GM18870 (cell line): ENCODE data around the gene RAPGEF2.
"Not testable (repeated sequence)": the region's sequence is repeated elsewhere in the genome, so short reads cannot be mapped to it uniquely, and the experiment has no call there.

Source experiments
- ATAC-seq: cut with Tn5 transposase; IDR thresholded peaks from one replicate; pipeline ENCODE4 v1.9.1; 2021; ENCODE audit warnings: moderate library complexity; ENCODE audit not compliant: unreplicated experiment

Gene RAPGEF2

DNA sequence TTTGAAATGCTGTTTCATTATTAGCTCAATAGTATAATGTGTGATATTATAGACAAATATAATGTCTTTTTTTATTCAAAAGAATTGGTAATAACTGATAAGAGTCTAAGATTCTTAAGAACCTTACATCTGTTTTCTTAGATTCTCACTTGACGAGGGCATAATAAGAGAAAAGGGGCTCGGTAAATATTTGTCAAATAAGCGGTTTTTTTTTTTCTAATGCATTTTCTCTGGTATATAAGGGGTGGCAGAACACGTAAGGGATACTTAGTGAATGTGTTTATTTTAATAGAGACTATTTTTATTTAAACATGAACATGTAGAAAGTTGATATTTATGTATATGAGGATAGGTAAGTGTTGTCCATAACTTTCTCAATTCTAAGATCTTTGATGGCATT lies 200.6 kb downstream of the RAPGEF2 start:
- ATAC-seq = no peak

DNA sequence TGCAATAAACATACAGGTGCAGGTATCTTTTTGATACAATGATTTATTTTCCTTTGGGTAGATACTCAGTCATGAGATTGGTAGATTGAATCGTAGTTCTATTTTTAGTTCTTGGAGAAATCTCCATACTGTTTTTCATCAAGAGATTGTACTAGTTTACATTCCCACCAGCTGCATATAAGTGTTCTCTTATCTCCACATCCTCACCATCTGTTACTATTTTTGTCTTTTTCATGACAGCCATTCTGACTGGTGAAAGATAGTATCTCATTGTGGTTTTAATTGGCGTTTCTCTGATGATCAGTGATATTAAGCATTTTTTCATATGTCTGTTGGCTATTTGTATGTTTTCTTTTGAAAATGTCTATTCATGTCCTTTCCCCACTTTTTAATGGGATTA lies 202.2 kb downstream of the RAPGEF2 start:
- no peak for ATAC-seq

DNA sequence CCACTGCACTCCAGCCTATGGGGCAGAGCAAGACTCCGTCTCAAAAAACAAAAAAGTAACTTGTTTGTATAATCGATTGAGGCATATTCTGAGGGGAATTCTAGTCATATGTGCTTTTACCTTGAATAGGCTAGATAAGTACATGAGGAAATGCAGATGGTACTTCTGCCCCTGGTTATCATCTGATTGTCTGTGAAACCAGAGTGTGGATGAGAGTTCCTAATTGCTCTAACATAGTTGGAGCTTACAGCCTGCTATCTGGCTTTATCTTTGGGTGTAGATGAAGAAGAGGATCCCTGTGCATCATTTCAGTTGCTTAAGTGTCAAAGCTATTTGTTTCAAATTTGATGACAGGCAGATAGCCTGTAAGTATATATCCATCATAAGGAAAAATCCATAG lies 205.1 kb downstream of the RAPGEF2 start:
- no peak for ATAC-seq

DNA sequence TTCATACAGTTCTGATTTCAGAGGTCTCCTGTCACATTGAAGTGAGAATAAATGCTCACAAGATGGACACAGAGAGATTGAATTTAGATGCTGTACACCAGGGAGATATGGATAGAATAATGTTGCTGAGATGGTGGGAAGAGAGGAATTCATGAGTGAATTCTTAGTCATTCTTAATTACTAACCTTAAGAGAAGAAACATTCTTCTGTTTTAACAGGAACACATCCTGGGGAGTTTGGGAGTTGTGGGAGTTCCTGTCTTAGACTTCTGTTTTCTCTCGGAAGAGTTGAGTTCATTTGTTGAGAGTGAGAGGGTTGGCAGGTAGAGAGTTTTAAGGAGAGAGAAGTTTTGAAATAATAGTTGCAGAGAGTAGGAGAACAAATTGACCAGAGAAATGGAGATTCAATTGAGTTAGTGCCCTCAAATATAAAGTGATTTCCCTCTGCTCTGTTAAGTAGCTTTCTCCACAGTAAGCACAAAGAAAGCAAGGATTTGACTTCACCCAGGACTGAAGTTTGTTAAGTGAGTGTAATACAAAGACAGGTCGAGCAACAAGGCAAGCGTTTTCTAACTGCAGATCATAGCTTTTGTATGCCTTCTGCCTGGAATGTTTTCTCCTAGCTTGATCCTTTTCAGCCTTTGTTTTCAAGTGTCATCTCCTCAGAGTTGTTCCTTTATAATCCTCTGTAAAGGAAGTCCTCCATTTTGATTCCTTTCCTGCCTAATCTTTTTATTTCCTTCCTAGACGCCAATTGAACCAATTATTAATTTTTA lies 205.9 kb downstream of the RAPGEF2 start:
- ATAC-seq = no peak

DNA sequence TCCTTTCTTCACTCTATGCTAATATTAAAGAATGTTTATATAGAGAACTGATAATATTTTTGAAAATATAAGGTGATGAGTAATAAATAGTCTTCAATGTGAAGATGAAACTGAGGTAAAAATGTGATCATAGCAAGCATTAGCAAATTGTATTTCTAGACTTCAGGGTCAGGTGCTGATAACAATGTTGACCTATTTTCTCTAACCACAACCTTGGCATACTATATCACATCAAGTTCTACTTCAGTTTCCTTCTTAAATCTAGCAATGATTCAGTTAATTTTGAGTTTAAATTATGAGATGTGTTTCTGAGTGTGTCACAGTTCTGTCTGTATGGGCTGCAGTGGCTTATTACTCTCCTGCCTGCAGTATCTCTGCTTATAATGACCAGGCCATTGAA lies 209.4 kb downstream of the RAPGEF2 start:
- no peak for ATAC-seq

DNA sequence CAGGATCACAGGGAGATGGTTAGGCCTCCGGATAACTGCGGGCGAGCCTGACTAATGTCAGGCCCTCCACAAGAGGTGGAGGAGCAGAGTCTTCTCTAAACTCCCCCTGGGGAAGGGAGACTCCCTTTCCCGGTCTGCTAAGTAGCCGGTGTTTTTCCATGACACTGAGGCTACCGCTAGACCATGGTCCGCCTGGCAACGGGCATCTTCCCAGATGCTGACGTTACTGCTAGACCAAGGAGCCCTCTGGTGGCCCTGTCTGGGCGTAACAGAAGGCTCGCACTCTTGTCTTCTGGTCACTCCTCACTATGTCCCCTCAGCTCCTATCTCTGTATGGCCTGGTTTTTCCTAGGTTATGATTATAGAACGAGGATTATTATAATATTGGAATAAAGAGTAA lies 213.0 kb downstream of the RAPGEF2 start:
- not testable (repeated sequence) for ATAC-seq

DNA sequence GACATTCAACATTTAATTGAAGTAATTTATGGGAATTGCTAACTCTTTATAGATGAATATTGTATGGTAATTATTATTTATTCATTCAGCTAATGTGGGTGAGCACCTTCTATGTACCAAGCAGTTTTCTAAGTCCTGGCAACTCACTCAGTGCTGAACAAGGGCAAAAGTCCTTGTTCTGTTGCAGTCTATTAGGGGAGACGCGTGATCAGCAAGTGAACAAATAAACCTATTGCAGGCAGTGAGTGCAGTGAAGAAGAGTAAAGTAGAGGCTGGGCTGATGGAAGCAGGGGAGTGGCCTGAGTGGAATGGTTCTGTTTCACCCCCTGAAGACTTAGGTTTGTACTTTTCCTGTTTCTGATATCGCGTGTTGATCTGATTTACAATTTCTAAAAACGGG lies 214.3 kb downstream of the RAPGEF2 start:
- no peak for ATAC-seq

DNA sequence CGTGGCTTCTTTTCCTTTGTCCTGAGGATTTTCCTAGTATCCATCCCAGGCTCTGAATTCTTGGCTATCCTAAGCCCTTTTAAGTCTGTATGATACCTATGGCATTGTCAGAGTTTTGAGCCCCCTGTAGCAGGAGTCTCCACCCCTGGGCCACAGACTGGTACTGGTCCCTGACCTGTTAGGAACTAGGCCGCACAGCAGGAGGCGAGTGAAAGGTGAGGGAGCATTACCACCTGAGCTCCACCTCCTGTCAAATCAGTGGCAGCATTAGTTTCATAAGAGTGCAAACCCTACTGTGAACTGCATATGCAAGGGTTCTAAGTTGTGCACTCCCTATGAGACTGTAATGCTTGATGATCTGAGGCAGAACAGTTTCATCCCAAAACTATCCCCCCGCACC lies 216.1 kb downstream of the RAPGEF2 start:
- no peak for ATAC-seq

DNA sequence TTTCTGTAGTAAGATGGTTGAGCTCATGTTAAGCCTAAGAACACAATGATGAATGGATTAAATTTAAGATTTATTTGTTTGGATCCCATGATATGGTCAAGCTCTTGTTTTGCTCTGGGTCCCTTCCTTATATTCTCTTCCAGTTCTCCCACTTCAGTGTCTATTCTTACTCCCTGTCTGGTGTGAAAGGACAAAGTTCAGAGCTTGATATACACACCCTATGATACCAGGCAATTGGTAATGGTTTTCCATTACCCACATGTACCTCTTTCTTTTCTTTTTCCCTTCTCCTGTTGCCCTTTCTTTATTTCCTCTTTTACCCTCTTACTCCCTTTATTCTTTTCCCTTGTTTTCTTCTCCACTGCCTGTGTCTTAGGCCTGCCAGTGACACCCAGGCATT lies 223.6 kb downstream of the RAPGEF2 start:
- ATAC-seq = no peak

DNA sequence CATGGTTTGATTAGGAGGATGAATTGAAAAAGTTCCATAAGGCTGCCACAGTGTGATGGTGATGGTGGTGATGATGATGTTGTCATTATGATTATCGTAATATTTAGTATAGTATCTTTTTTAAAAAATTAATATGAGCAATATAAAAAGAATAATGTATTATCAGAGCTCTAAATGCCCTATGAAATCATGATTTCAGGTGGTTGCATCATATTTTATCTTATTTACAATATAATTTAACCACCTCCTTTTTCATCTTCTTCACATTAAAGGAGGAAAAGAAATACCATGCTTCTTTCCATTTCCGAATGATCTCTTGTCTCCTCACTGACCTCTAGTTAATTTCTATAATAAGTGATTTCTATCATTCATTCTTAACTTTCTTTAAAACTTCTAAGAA lies 225.9 kb downstream of the RAPGEF2 start:
- ATAC-seq = no peak

DNA sequence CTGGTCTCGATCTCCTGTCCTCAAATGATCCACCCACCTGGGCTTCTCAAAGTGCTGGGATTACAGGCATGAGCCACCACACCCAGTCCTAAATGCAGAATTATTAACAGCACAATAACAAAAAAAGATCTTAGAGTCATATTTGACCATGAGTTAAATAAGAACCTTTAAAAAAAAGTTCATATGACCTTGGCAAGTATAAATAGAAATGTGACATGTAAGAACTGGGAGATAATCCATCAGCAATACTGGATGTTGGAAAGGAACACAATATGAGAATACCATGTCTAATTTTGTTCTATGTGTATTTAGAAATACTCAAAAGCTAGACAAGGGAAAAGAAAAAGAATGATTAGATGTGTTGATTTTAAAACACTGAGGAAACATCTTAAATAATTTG lies 231.6 kb downstream of the RAPGEF2 start:
- no peak for ATAC-seq

DNA sequence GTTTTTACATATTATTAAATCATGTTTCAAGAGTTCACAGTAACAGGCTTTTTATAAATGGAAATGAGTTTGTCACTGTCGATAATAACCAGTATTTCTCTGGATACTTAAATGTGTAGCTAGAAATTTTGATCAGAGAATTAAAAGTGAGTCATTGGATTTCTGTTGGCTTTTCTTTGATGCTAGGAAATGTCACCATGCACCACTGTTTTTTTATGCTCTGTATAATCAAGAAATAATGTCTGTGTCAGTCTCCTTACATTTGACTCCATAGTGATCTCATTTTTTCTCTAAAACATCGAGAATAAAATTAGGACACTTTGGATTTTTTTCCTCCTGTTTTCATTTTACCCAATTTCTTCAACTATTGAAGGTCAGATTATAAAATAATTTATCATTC lies 234.2 kb downstream of the RAPGEF2 start:
- no peak for ATAC-seq

DNA sequence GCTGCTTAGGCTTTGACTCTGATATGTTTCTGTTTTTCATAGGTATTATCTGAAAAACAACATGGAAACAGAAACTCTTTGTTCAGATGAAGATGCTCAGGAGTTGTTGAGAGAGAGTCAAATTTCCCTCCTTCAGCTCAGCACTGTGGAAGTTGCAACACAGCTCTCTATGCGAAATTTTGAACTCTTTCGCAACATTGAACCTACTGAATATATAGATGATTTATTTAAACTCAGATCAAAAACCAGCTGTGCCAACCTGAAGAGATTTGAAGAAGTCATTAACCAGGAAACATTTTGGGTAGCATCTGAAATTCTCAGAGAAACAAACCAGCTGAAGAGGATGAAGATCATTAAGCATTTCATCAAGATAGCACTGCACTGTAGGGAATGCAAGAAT lies 238.6 kb downstream of the RAPGEF2 start:
- ATAC-seq = no peak

DNA sequence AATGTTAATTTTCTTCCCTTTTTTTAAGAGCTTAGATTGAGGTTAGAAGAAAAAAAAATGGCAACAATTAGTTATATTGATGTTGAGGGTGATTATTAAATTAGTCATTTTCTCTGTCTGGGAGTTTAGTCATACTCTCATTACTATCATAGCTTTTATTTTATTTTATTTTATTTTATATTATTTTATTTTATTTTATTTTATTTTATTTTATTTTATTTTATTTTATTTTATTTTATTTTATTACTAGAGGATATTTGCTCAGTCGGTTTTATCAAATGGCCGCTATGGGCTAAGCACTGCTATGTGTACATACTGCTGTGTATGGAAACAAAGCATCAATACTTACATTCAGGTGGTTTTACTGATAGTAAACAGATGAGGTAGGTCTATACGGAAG lies 239.5 kb downstream of the RAPGEF2 start:
- ATAC-seq = no peak

DNA sequence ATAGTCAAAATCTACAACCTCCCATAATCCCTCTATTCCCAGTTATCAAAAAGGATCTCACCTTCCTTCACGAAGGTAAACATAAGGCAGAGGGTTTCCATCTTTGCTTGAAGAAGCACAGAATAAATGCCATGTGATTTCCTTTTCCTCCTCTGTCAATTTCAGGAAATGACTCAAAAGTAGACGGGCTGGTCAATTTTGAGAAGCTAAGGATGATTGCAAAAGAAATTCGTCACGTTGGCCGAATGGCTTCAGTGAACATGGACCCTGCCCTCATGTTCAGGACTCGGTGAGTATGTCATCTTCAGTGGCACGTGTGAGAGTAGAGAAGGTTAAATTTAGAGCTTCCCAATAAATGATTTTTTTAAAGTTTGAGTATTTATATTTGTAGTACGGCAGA lies 240.2 kb downstream of the RAPGEF2 start:
- no peak for ATAC-seq

DNA sequence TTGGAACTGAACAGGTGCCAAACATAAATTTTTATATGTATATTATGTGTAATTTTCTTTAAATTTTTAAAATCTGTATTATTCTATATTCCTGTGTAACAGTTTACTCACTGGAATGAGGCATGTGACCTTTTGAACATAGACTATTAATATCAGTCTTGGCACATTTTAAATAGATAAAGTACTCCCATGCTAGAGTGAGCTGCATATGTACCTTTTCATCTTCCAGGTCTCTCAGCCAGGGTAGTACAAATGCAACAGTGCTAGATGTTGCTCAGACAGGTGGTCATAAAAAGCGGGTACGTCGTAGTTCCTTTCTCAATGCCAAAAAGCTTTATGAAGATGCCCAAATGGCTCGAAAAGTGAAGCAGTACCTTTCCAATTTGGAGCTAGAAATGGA lies 242.0 kb downstream of the RAPGEF2 start:
- ATAC-seq = no peak

DNA sequence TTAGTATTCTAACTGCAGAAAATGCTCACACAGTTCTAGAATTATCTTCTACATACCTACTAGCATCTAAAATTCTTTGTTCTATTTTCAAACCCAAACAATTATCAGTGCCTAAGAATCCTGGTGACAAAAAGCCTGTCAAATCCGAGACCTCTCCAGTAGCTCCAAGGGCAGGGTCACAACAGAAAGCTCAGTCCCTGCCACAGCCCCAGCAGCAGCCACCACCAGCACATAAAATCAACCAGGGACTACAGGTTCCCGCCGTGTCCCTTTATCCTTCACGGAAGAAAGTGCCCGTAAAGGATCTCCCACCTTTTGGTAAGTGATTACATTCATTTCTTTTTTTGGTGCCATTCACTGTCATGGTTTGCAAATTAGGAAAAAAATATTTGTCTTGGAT lies 243.8 kb downstream of the RAPGEF2 start:
- no peak for ATAC-seq

DNA sequence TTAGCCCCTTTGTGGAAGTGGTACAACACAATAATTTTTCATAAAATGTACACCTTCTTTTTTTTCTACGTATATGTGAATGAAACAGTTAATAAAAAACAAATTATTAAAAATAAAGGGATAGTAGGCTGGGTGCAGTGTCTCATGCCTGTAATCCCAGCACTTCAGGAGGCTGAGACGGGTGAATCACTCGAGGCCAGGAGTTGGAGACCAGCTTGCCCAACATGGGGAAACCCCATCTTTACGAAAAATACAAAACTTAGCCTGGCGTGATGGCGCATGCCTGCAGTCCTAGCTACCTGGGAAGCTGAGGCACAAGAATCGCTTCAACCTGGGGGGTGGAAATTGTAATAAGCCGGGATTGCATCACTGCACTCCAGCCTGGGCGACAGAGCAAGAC lies 244.9 kb downstream of the RAPGEF2 start:
- ATAC-seq = no peak

DNA sequence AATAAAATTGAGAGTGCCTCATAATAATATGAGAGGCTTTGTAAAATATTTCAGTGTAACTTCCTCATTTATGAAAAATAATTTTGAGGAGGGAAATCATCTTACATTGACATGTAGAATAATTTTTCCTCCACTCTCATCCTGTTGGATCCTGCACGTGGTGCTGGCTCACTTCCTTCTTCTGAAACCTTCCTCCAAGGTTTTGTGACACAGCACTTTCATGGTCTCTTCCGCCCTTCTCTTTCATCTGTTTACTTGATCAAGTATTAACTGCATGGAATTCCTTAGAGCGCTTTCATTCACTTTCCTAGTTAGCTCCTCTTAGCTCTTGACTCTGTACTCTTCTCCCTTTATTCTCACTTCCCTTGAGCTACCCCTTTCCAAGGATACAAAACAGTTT lies 246.5 kb downstream of the RAPGEF2 start:
- no peak for ATAC-seq

DNA sequence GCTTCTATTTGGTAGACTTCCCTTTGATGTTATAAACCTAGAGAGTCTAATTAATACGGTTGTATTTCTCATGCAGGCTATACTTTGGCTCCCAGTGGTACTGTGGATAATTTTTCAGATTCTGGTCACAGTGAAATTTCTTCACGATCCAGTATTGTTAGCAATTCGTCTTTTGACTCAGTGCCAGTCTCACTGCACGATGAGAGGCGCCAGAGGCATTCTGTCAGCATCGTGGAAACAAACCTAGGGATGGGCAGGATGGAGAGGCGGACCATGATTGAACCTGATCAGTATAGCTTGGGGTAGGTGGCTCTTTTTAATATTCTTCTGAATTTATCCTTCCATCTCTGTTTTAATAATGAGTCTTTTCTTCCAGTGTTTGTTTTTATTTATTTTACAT lies 249.7 kb downstream of the RAPGEF2 start:
- no peak for ATAC-seq

DNA sequence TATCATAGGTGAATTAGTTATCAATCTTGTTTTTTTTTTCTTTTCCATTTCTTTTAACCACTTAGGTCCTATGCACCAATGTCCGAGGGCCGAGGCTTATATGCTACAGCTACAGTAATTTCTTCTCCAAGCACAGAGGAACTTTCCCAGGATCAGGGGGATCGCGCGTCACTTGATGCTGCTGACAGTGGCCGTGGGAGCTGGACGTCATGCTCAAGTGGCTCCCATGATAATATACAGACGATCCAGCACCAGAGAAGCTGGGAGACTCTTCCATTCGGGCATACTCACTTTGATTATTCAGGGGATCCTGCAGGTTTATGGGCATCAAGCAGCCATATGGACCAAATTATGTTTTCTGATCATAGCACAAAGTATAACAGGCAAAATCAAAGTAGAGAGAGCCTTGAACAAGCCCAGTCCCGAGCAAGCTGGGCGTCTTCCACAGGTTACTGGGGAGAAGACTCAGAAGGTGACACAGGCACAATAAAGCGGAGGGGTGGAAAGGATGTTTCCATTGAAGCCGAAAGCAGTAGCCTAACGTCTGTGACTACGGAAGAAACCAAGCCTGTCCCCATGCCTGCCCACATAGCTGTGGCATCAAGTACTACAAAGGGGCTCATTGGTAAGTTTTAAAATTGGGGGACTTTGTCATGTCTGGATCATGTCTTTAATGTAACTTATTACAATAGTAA lies 250.7 kb downstream of the RAPGEF2 start:
- no peak for ATAC-seq

DNA sequence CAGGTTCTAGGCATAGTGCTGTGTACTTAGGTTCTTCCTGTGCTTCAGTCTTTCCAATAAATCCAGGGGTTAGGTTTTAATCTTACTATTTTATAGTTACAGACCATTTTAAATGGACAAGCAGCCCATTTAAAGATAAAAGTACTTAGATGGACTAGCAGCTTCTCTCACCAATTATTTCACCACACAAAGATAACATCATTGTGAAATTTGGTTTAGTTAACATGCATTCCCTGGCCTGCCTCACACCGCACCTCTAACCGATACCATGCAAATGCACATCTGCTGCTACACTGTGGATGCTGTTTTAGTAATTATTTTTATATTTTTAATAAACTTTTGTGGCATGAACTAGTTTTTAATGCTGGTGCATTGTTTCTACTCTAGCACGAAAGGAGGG lies 252.6 kb downstream of the RAPGEF2 start:
- no peak for ATAC-seq

DNA sequence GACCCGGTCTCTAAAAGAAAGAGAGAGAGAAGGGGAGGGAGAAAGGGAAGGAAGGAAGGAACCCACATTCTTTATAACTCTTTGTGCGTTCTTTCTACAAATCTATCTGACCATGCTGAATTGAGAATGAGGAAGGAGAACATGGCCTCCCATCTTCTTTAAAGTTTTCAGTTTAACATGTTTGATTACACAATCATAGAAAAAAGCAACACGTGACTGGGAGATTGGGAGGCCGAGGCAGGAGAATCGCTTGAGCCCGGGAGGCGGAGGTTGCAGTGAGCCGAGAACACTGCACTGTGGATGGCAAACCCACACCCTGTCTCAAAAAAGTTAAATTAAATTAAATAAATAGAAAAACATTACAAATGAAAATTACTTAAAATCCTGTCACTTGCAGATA lies 254.5 kb downstream of the RAPGEF2 start:
- ATAC-seq = no peak
